K562 (cell line): ENCODE results near the gene SND1. TPM values are rescaled to one million over a fixed set of nuclear protein-coding genes. Genes with fewer than 3 reads are reported as not detected.

Experiments
- GATAD2B ChIP-seq: fragments of 450-650 bp; IDR thresholded peaks from 2 replicates; pipeline ENCODE4 v1.6.1; 2017; ENCODE audit warnings: mild to moderate bottlenecking, borderline replicate concordance
- HLTF ChIP-seq: fragments of 450-650 bp; IDR thresholded peaks from 2 replicates; pipeline ENCODE4 v1.6.1; 2016
- LEF1 ChIP-seq: fragments of 450-650 bp; IDR thresholded peaks from 2 replicates; pipeline ENCODE4 v1.6.1; 2016; ENCODE audit warnings: mild to moderate bottlenecking
- MECOM ChIP-seq: fragments of 250-450 bp; sonication (Bioruptor Pico); IDR thresholded peaks from 2 replicates; pipeline ENCODE4 v1.8.0; 2022; ENCODE audit warnings: inconsistent platforms
- POLR2A ChIP-seq: fragments of 450-650 bp; conservative IDR thresholded peaks from 2 replicates; pipeline ENCODE4 v1.6.1; 2016
- RHOXF2B ChIP-seq: fragments of 250-450 bp; sonication (Bioruptor Pico); conservative IDR thresholded peaks from 2 replicates; pipeline ENCODE4 v1.5.1; 2021
- SAP30 ChIP-seq: fragments of 200-600 bp; sonication (generic); IDR thresholded peaks from 2 replicates; pipeline ENCODE4 v1.6.1; 2012; ENCODE audit warnings: borderline replicate concordance, low read depth, mild to moderate bottlenecking, moderate library complexity, low read length, control low read depth, inconsistent platforms; ENCODE audit not compliant: insufficient read depth, poor library complexity, severe bottlenecking
- SMARCA5 ChIP-seq: fragments of 450-650 bp; IDR thresholded peaks from 2 replicates; pipeline ENCODE4 v1.6.1; 2016
- ZC3H8 ChIP-seq: fragments of 450-650 bp; IDR thresholded peaks from 2 replicates; pipeline ENCODE4 v1.6.1; 2017
- ZMIZ1 ChIP-seq, 2 experiments: fragments of 150-350 bp in 1 of 2; IDR thresholded peaks; 2 replicates each; pipeline ENCODE4 v1.6.1; 2012 to 2016; ENCODE audit warnings: low read depth in 2 of 2, low read length in 2 of 2, mild to moderate bottlenecking in 1 of 2, moderate library complexity in 1 of 2
- polyA plus RNA-seq, 8 experiments: library from polyadenylated mRNA; depleted of rRNA in 4 of 8; stranded (reverse) in 5 of 8; unstranded in 3 of 8; fragments of >200 nt; fragmentation: Nextera tagmentation in 2 of 8; fragmentation: Illumina TruSeq in 1 of 8; extraction: Ambion mirVana in 2 of 8; extraction: Trizol in 1 of 8; gene quantifications; 2 replicates each; pipeline versions ENCODE4 v1.2.1 to v1.2.3, GENCODE V29; 2011 to 2014; ENCODE audit warnings: inconsistent platforms in 1 of 8, missing spikeins in 1 of 8
- total RNA-seq, 7 experiments: library from RNA; depleted of rRNA in 6 of 7; stranded (reverse); fragments of >200 nt in 6 of 7; fragmentation: Illumina TruSeq in 2 of 7; extraction: Trizol in 2 of 7; gene quantifications; 2 replicates each; pipeline versions ENCODE4 v1.2.1 to v1.2.3, GENCODE V29; 2011 to 2021; ENCODE audit warnings: low replicate concordance in 1 of 7
- TF ChIP-seq, protein P1 (sequence below): sonication (generic); formaldehyde crosslinking; IDR thresholded peaks from 2 replicates; pipeline ENCODE4 v1.8.1; 2023; ENCODE audit warnings: missing genetic modification reagents, mild to moderate bottlenecking, borderline replicate concordance
- TF ChIP-seq, protein P2 (sequence below): sonication (generic); formaldehyde crosslinking; IDR thresholded peaks from 2 replicates; pipeline ENCODE4 v1.8.0; 2022; ENCODE audit warnings: mild to moderate bottlenecking, missing genetic modification reagents
- TF ChIP-seq, protein P3 (sequence below): sonication (generic); formaldehyde crosslinking; IDR thresholded peaks from 2 replicates; pipeline ENCODE4 v1.8.1; 2023; ENCODE audit warnings: mild to moderate bottlenecking, missing genetic modification reagents, moderate library complexity
- TF ChIP-seq, protein P4 (sequence below): IDR thresholded peaks from 3 replicates; pipeline ENCODE4 v1.6.1; 2011; ENCODE audit warnings: borderline replicate concordance, mild to moderate bottlenecking, moderate library complexity; ENCODE audit not compliant: insufficient read length; ENCODE audit errors: extremely low read depth

SND1 gene
- total and polyA plus RNA-seq, 9 of the 15 experiments (the other 6 are each of a cell fraction or from before 2014, with no cell fraction given), result 46.5 to 307 (median 191) TPM

- TF ChIP-seq GATAD2B (peak; percentile 39; the same call in 1 of the 2 replicates), ZC3H8 (no peak), LEF1 (peak; percentile 81; the same call in 1 of the 2 replicates), HLTF (no peak), SMARCA5 (0 out of 2 replicates have a peak, but pooled peaks have one; percentile 63), ZMIZ1 (IDR thresholded peaks at IDR 0.05; ENCODE audit: low read depth in 2 of 2, low read length in 2 of 2) (0 out of 4 replicates have a peak, but pooled peaks of 1 of the 2 experiments have one; percentile 36), MECOM (CRISPR knock-in tag) (peak; percentile 95), SAP30 (no peak), RHOXF2B (no peak), POLR2A (no peak)
- TF ChIP-seq, protein P1, sequence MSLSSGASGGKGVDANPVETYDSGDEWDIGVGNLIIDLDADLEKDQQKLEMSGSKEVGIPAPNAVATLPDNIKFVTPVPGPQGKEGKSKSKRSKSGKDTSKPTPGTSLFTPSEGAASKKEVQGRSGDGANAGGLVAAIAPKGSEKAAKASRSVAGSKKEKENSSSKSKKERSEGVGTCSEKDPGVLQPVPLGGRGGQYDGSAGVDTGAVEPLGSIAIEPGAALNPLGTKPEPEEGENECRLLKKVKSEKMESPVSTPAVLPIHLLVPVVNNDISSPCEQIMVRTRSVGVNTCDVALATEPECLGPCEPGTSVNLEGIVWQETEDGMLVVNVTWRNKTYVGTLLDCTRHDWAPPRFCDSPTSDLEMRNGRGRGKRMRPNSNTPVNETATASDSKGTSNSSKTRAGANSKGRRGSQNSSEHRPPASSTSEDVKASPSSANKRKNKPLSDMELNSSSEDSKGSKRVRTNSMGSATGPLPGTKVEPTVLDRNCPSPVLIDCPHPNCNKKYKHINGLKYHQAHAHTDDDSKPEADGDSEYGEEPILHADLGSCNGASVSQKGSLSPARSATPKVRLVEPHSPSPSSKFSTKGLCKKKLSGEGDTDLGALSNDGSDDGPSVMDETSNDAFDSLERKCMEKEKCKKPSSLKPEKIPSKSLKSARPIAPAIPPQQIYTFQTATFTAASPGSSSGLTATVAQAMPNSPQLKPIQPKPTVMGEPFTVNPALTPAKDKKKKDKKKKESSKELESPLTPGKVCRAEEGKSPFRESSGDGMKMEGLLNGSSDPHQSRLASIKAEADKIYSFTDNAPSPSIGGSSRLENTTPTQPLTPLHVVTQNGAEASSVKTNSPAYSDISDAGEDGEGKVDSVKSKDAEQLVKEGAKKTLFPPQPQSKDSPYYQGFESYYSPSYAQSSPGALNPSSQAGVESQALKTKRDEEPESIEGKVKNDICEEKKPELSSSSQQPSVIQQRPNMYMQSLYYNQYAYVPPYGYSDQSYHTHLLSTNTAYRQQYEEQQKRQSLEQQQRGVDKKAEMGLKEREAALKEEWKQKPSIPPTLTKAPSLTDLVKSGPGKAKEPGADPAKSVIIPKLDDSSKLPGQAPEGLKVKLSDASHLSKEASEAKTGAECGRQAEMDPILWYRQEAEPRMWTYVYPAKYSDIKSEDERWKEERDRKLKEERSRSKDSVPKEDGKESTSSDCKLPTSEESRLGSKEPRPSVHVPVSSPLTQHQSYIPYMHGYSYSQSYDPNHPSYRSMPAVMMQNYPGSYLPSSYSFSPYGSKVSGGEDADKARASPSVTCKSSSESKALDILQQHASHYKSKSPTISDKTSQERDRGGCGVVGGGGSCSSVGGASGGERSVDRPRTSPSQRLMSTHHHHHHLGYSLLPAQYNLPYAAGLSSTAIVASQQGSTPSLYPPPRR (CRISPR knock-in tag), result no peak
- TF ChIP-seq, protein P2, sequence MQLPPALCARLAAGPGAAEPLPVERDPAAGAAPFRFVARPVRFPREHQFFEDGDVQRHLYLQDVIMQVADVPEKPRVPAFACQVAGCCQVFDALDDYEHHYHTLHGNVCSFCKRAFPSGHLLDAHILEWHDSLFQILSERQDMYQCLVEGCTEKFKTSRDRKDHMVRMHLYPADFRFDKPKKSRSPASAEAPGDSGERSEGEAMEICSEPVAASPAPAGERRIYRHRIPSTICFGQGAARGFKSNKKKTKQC (CRISPR knock-in tag), result no peak
- TF ChIP-seq, protein P3, sequence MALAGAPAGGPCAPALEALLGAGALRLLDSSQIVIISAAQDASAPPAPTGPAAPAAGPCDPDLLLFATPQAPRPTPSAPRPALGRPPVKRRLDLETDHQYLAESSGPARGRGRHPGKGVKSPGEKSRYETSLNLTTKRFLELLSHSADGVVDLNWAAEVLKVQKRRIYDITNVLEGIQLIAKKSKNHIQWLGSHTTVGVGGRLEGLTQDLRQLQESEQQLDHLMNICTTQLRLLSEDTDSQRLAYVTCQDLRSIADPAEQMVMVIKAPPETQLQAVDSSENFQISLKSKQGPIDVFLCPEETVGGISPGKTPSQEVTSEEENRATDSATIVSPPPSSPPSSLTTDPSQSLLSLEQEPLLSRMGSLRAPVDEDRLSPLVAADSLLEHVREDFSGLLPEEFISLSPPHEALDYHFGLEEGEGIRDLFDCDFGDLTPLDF (CRISPR knock-in tag), result no peak
- TF ChIP-seq, protein P4, sequence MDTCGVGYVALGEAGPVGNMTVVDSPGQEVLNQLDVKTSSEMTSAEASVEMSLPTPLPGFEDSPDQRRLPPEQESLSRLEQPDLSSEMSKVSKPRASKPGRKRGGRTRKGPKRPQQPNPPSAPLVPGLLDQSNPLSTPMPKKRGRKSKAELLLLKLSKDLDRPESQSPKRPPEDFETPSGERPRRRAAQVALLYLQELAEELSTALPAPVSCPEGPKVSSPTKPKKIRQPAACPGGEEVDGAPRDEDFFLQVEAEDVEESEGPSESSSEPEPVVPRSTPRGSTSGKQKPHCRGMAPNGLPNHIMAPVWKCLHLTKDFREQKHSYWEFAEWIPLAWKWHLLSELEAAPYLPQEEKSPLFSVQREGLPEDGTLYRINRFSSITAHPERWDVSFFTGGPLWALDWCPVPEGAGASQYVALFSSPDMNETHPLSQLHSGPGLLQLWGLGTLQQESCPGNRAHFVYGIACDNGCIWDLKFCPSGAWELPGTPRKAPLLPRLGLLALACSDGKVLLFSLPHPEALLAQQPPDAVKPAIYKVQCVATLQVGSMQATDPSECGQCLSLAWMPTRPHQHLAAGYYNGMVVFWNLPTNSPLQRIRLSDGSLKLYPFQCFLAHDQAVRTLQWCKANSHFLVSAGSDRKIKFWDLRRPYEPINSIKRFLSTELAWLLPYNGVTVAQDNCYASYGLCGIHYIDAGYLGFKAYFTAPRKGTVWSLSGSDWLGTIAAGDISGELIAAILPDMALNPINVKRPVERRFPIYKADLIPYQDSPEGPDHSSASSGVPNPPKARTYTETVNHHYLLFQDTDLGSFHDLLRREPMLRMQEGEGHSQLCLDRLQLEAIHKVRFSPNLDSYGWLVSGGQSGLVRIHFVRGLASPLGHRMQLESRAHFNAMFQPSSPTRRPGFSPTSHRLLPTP, result no peak
Measured at GRCh38 chr7:127822822-127823508, 171.0 kb downstream of the SND1 start (continued).
